ENCODE measurements around the gene ODF4. TPM values are rescaled to one million over a fixed set of nuclear protein-coding genes. Genes with fewer than 3 reads are reported as not detected.

Gene ODF4
- polyA plus RNA-seq, 1 experiment = not detected

DNA sequence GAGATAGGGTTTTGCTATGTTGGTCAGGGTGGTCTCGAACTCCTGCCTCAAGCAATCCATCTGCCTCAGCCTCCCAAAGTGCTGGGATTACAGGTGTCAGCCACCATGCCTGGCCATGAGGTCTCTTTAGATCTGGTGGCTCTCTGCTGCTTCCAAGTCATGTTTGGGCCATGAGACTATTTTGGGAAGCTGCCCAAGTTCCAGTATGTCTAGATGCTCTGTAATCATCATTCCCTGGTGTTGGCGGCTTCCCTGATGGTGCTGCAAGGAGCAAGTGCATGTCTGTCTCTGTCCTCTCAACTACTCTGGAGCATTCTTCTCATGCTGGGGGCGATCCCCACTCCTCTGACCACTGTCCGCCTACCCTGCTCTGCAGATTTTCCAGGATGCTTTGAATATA lies 6.4 kb upstream of the ODF4 start:
- Histone ChIP-seq H3K27ac (ENCODE audit: low read depth, low read length) (no peak overlapping the region), H3K9me3 (ENCODE audit: control insufficient read depth, insufficient read depth, low read length) (no peaks in the 10 kb centered on the region), H3K27me3 (ENCODE audit: control insufficient read depth, insufficient read depth, low read length) (peaks cover 17% of the 10 kb centered on the region), H3K4me3 (ENCODE audit: low read depth, low read length) (no peak overlapping the region)
- TF ChIP-seq, protein P1, sequence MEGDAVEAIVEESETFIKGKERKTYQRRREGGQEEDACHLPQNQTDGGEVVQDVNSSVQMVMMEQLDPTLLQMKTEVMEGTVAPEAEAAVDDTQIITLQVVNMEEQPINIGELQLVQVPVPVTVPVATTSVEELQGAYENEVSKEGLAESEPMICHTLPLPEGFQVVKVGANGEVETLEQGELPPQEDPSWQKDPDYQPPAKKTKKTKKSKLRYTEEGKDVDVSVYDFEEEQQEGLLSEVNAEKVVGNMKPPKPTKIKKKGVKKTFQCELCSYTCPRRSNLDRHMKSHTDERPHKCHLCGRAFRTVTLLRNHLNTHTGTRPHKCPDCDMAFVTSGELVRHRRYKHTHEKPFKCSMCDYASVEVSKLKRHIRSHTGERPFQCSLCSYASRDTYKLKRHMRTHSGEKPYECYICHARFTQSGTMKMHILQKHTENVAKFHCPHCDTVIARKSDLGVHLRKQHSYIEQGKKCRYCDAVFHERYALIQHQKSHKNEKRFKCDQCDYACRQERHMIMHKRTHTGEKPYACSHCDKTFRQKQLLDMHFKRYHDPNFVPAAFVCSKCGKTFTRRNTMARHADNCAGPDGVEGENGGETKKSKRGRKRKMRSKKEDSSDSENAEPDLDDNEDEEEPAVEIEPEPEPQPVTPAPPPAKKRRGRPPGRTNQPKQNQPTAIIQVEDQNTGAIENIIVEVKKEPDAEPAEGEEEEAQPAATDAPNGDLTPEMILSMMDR (IDR thresholded peaks at IDR 0.05; ENCODE audit: low read depth, low read length) = no peak
- DNase-seq (ENCODE audit: low read depth, low spot score) = no peak
- CTCF ChIA-PET = no interaction called here
- POLR2A ChIA-PET = no interaction called here

DNA sequence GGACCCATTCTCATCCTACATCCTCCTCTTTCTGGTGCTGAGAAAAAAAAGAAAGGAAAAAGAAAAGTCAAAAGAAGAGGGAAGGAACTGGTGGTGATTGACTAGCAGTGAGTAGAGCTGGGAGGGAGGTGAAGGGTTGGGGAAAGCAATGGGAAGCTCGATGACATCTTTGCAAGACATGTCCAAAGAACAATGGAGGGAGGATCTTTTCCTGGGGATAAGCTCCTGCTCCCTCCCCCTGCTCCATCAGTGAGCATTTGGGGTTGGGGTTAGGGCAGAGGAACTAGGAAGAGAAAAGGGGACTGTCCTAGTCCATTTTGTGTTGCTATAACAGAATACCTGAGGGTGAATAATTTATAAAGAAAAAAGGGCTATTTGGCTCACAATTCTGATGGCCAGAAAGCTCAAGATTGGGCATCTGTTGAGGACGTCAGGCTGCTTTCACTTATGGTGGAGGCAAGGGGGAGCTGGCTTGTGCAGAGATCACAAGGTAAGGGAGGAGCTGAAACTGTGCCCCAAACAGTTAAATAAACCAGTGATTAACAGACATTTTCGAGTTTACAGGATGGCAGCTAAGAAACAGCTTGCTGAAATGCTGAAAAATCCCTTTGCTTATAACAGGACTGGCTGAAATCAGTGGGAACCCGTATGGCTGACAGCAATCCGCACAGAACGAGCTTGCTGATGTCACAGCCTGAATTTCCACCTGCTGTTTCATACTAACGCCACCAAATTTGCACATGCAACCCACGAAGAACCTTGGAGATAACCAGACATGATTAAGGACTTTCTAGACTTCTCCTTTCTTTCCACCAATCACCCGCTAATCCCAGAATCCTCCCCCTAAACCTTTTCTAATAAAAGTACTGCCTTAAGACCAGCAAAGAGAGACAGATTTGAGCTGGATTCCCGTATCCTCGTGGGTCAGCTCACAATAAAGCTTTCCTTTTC lies 1.6 kb upstream of the ODF4 start:
- no peak overlapping the region for H3K27ac ChIP-seq (ENCODE audit: low read depth, low read length)
- POLR2A ChIA-PET = no interaction called here
- peak overlapping the region; percentile 35 for H3K4me3 ChIP-seq (ENCODE audit: low read depth, low read length)

DNA sequence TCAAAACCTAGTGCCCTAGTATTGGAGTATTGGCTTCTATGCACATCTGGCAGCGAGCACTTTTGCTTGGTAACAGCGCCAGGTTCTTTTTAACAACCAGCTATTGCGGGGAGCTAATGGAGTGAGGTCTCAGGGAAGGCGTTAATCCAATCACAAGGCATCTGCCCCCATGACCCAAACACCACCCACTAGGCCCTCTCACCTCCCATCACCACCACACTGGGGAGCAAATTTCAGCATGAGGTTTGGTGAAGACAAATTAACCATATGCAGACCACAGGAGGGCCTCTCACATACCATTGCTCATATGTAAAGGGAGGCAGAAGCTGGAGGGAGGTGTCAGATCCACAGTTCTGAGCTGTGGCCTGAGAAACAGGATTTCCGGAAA lies 893 bp upstream of the ODF4 start:
- TF ChIP-seq, protein P1 (IDR thresholded peaks at IDR 0.05; ENCODE audit: low read depth, low read length) = no peak
- Histone ChIP-seq H3K27me3 (ENCODE audit: control insufficient read depth, insufficient read depth, low read length) (peaks cover 18% of the 10 kb centered on the region), H3K9me3 (ENCODE audit: control insufficient read depth, insufficient read depth, low read length) (no peaks in the 10 kb centered on the region), H3K4me3 (ENCODE audit: low read depth, low read length) (no peak overlapping the region), H3K27ac (ENCODE audit: low read depth, low read length) (no peak overlapping the region)
- no peak for DNase-seq (ENCODE audit: low read depth, low spot score)
- POLR2A ChIA-PET = no interaction called here
- CTCF ChIA-PET = interaction anchor here (1.2 to 1.3 kb wide), 2 partner anchors 12 to 38 kb away, joined by 3 to 5 read pairs; partner anchors contain the start of gene KRABD2

More for the DNA sequence above, 1.6 kb upstream of the ODF4 start:
- TF ChIP-seq, protein P1 (IDR thresholded peaks at IDR 0.05; ENCODE audit: low read depth, low read length) = no peak
- no peak for DNase-seq (ENCODE audit: low read depth, low spot score)
- CTCF ChIA-PET = interaction anchor here (1.2 to 1.3 kb wide), 2 partner anchors 11 to 39 kb away, joined by 3 to 5 read pairs; partner anchors contain the start of gene KRABD2
- H3K9me3 ChIP-seq (ENCODE audit: control insufficient read depth, insufficient read depth, low read length) = no peaks in the 10 kb centered on the region
- H3K27me3 ChIP-seq (ENCODE audit: control insufficient read depth, insufficient read depth, low read length) = peaks cover 15% of the 10 kb centered on the region

DNA sequence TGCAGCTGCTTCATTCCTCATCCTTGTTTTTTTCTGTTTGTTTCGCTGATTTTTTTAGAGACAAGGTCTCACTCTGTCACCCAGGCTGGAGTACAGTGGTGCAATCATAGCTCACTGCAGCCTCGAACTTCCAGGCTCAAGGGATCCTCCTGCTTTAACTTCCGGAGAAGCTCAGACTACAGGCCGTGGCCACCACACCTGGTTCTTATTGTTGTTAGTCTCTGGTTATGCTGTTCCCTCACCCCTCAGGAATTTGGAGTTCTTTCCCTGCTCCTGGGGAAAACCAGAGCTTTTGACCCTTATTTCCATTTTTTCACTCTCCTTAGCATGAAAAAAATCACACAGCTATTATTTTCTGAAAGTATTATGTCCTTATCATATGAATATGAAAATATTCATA lies 1.8 kb downstream of the ODF4 start:
- peaks cover 37% of the 10 kb centered on the region for H3K27me3 ChIP-seq (ENCODE audit: control insufficient read depth, insufficient read depth, low read length)
- DNase-seq (ENCODE audit: low read depth, low spot score) = no peak
- TF ChIP-seq, protein P1 (IDR thresholded peaks at IDR 0.05; ENCODE audit: low read depth, low read length) = no peak
- no peaks in the 10 kb centered on the region for H3K9me3 ChIP-seq (ENCODE audit: control insufficient read depth, insufficient read depth, low read length)
- H3K4me3 ChIP-seq (ENCODE audit: low read depth, low read length) = no peak overlapping the region
- ChIA-PET CTCF (interaction anchor here (1.2 kb wide), 1 partner anchor 15 kb away, joined by 3 read pairs; no protein-coding TSS in a partner anchor), POLR2A (no interaction called here)
- no peak overlapping the region for H3K27ac ChIP-seq (ENCODE audit: low read depth, low read length)

DNA sequence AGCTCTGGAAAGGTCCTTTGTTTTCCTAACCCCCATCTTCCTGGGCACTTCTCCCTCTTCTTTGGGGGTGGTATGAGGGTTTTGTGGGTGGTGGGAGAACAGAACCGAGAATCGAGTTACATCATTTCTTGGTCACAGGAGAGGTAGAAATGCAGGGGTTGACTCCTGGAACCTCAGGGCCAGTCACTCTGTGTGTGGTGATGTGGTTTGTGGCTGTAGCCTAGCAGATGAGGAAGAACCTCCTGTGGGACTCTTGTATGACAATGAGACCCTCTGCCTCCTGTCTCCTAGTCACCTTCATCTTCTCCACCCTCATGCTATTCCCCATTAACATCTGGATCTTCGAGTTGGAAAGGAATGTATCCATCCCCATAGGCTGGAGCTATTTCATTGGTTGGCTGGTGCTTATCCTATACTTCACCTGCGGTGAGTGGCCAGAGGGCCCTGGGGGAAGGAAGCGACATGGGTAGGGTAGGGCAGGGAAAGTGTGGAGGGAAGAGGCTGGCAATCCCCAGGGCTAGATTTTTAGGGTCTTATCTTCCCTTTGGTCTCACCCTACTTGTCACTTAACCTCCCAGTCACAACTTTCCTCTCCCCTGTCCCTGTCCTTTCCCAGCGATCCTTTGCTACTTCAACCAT lies 5.5 kb downstream of the ODF4 start:
- TF ChIP-seq, protein P1 (IDR thresholded peaks at IDR 0.05; ENCODE audit: low read depth, low read length) = no peak
- Histone ChIP-seq H3K27ac (ENCODE audit: low read depth, low read length) (no peak overlapping the region), H3K4me3 (ENCODE audit: low read depth, low read length) (no peak overlapping the region)

More for the DNA sequence above, 5.5 kb downstream of the ODF4 start:
- CTCF ChIA-PET = no interaction called here
- H3K9me3 ChIP-seq (ENCODE audit: control insufficient read depth, insufficient read depth, low read length) = no peaks in the 10 kb centered on the region
- POLR2A ChIA-PET = no interaction called here
- peaks cover 26% of the 10 kb centered on the region for H3K27me3 ChIP-seq (ENCODE audit: control insufficient read depth, insufficient read depth, low read length)
- DNase-seq (ENCODE audit: low read depth, low spot score) = no peak

All from AG04450 (cell line).